Trophoblast cell (in vitro differentiated cells and primary cell): ENCODE data around the gene CES2.

ENCODE experiments used
- DNase-seq, 2 donors: peaks; one replicate each; pipeline ENCODE4 v3.0.0-alpha.2; 2016
- H2AFZ ChIP-seq: 2 replicates; pipeline ENCODE4 v1.6.1; 2013; ENCODE audit warnings: low read length, moderate library complexity, mild to moderate bottlenecking; ENCODE audit not compliant: insufficient read depth, poor library complexity
- H2AK5ac ChIP-seq: 2 replicates; pipeline ENCODE4 v1.6.1; 2013; ENCODE audit warnings: mild to moderate bottlenecking, low read length
- H2BK120ac ChIP-seq: 2 replicates; pipeline ENCODE4 v1.6.1; 2013; ENCODE audit warnings: low read length, mild to moderate bottlenecking, moderate library complexity; ENCODE audit not compliant: insufficient read depth, poor library complexity
- H2BK12ac ChIP-seq: 2 replicates; pipeline ENCODE4 v1.6.1; 2013; ENCODE audit warnings: mild to moderate bottlenecking, low read length, moderate library complexity
- H2BK5ac ChIP-seq: 2 replicates; pipeline ENCODE4 v1.6.1; 2013; ENCODE audit warnings: low read length, low read depth, moderate library complexity, mild to moderate bottlenecking; ENCODE audit not compliant: poor library complexity
- H3K14ac ChIP-seq: 2 replicates; pipeline ENCODE4 v1.6.1; 2013; ENCODE audit warnings: mild to moderate bottlenecking, low read length
- H3K18ac ChIP-seq: 2 replicates; pipeline ENCODE4 v1.6.1; 2013; ENCODE audit warnings: mild to moderate bottlenecking, low read length
- H3K23ac ChIP-seq: 2 replicates; pipeline ENCODE4 v1.6.1; 2013; ENCODE audit warnings: low read length
- H3K27ac ChIP-seq: 2 replicates; pipeline ENCODE4 v1.5.1; 2013; ENCODE audit warnings: low read depth, mild to moderate bottlenecking, inconsistent platforms, low read length, moderate library complexity
- H3K27me3 ChIP-seq: 2 replicates; pipeline ENCODE4 v1.6.1; 2013; ENCODE audit warnings: inconsistent platforms, mild to moderate bottlenecking, low read length, moderate library complexity; ENCODE audit not compliant: insufficient read depth
- H3K36me3 ChIP-seq, 2 experiments: 1 replicate in 1 of 2; 2 replicates in 1 of 2; pipeline ENCODE4 v1.6.1; 2013; ENCODE audit warnings: low read length in 2 of 2, mild to moderate bottlenecking in 2 of 2, moderate library complexity in 1 of 2; ENCODE audit not compliant: insufficient read depth in 2 of 2, control insufficient read depth in 1 of 2
- H3K4ac ChIP-seq: 2 replicates; pipeline ENCODE4 v1.6.1; 2013; ENCODE audit warnings: low read depth, mild to moderate bottlenecking, low read length, moderate library complexity
- H3K4me1 ChIP-seq, 2 experiments: 1 replicate in 1 of 2; 2 replicates in 1 of 2; pipeline ENCODE4 v1.6.1; 2013; ENCODE audit warnings: low read length in 2 of 2, mild to moderate bottlenecking in 2 of 2, moderate library complexity in 1 of 2; ENCODE audit not compliant: insufficient read depth in 2 of 2, control insufficient read depth in 1 of 2
- H3K4me2 ChIP-seq: 2 replicates; pipeline ENCODE4 v1.6.1; 2013; ENCODE audit warnings: inconsistent platforms, mild to moderate bottlenecking, low read length, moderate library complexity
- H3K4me3 ChIP-seq: 2 replicates; pipeline ENCODE4 v1.5.1; 2013; ENCODE audit warnings: mild to moderate bottlenecking, low read depth, low read length, inconsistent platforms
- H3K79me1 ChIP-seq: one replicate; pipeline ENCODE4 v1.6.1; 2013; ENCODE audit warnings: low read length
- H3K79me2 ChIP-seq: 2 replicates; pipeline ENCODE4 v1.6.1; 2013; ENCODE audit warnings: low read length, mild to moderate bottlenecking; ENCODE audit not compliant: control insufficient read depth, insufficient read depth, poor library complexity
- H3K9ac ChIP-seq: 2 replicates; pipeline ENCODE4 v1.6.1; 2013; ENCODE audit warnings: mild to moderate bottlenecking, low read length
- H3K9me3 ChIP-seq: 2 replicates; pipeline ENCODE4 v1.6.1; 2013; ENCODE audit warnings: low read depth, mild to moderate bottlenecking, control low read depth, inconsistent platforms, low read length; ENCODE audit not compliant: insufficient read depth
- H4K12ac ChIP-seq: 2 replicates; pipeline ENCODE4 v1.6.1; 2013; ENCODE audit warnings: low read depth, mild to moderate bottlenecking, low read length, moderate library complexity
- H4K8ac ChIP-seq: 2 replicates; pipeline ENCODE4 v1.6.1; 2013; ENCODE audit warnings: low read depth, mild to moderate bottlenecking, low read length, moderate library complexity
- H4K91ac ChIP-seq: one replicate; pipeline ENCODE4 v1.6.1; 2013; ENCODE audit warnings: low read depth, mild to moderate bottlenecking, low read length, moderate library complexity
- WGBS: extraction: QIAGEN DNeasy Blood & Tissue Kit; methylation state at CpG from one replicate; pipeline ENCODE4 v1.1.7; 2013; ENCODE audit warnings: missing lambda C conversion rate; ENCODE audit not compliant: insufficient read length, insufficient coverage; ENCODE audit errors: extremely low coverage; 5-methylcytosine and 5-hydroxymethylcytosine counted together

Gene CES2

DNA sequence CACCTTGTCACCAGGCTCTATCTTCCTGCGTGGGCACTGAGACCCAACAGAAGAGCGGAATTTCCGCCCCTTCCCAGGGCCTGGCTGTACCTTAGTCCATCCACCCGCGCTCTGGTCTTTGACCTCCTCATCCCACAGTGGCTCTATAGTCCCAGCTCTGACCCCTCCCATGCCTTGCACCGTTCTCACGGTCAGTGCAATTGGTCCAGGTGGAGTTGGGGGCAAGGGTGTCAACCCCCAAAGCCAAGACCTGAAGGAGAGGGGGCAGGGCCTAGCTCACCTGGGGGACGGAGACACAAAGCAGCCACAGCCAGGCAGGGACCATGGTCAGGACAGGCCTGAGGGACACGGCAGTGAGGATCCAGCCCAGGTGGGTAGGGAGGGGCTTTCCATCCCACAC lies 17.6 kb upstream of the CES2 start:
- no peak overlapping the region for H3K27ac ChIP-seq
- H3K4me1 ChIP-seq, result no peaks in the 10 kb centered on the region
- H4K8ac ChIP-seq, result no peak overlapping the region
- no peaks in the 10 kb centered on the region for H3K79me1 ChIP-seq
- H3K27me3 ChIP-seq, result no peaks in the 10 kb centered on the region
- no peak overlapping the region for H2BK12ac ChIP-seq
- no peak overlapping the region for H3K4me3 ChIP-seq
- no peak overlapping the region for H3K14ac ChIP-seq
- no peaks in the 10 kb centered on the region for H3K9me3 ChIP-seq
- H3K9ac ChIP-seq, result no peak overlapping the region
- no peaks in the 10 kb centered on the region for H3K36me3 ChIP-seq
- no peak overlapping the region for H3K4ac ChIP-seq
- DNase-seq, result no peak
- H3K4me2 ChIP-seq, result no peak overlapping the region
- no peak overlapping the region for H4K12ac ChIP-seq
- no peak overlapping the region for H2AK5ac ChIP-seq
- no peak overlapping the region for H2AFZ ChIP-seq
- no peak overlapping the region for H3K23ac ChIP-seq
- H3K18ac ChIP-seq, result no peak overlapping the region
- WGBS, result no CpG with 5 or more reads among the region's 9 CpGs
- no peaks in the 10 kb centered on the region for H3K79me2 ChIP-seq
- H2BK5ac ChIP-seq, result no peak overlapping the region
- no peak overlapping the region for H2BK120ac ChIP-seq
- H4K91ac ChIP-seq, result no peak overlapping the region

- no peak overlapping the region for H2AK5ac ChIP-seq
- H3K4me3 ChIP-seq, result no peak overlapping the region
- H3K18ac ChIP-seq, result no peak overlapping the region
- H4K8ac ChIP-seq, result no peak overlapping the region
- no peak overlapping the region for H2BK120ac ChIP-seq
- no peak overlapping the region for H4K12ac ChIP-seq
- no peak overlapping the region for H3K27ac ChIP-seq
- H3K79me1 ChIP-seq, result no peaks in the 10 kb centered on the region
- no peak overlapping the region for H4K91ac ChIP-seq
- no peak overlapping the region for H3K23ac ChIP-seq
- H3K4ac ChIP-seq, result no peak overlapping the region
- no peaks in the 10 kb centered on the region for H3K79me2 ChIP-seq
- peaks cover under 1% of the 10 kb centered on the region for H3K9me3 ChIP-seq
- H3K4me1 ChIP-seq, result no peaks in the 10 kb centered on the region
- H2BK12ac ChIP-seq, result no peak overlapping the region
- no CpG with 5 or more reads among the region's 6 CpGs for WGBS
- no peak overlapping the region for H3K9ac ChIP-seq
- no peak for DNase-seq
- H2BK5ac ChIP-seq, result no peak overlapping the region
- H3K4me2 ChIP-seq, result no peak overlapping the region
- no peak overlapping the region for H3K14ac ChIP-seq
- no peaks in the 10 kb centered on the region for H3K36me3 ChIP-seq
- H3K27me3 ChIP-seq, result no peaks in the 10 kb centered on the region
- H2AFZ ChIP-seq, result no peak overlapping the region
Measured at GRCh38 chr16:66918355-66918754, 17.0 kb upstream of the CES2 start.

DNA sequence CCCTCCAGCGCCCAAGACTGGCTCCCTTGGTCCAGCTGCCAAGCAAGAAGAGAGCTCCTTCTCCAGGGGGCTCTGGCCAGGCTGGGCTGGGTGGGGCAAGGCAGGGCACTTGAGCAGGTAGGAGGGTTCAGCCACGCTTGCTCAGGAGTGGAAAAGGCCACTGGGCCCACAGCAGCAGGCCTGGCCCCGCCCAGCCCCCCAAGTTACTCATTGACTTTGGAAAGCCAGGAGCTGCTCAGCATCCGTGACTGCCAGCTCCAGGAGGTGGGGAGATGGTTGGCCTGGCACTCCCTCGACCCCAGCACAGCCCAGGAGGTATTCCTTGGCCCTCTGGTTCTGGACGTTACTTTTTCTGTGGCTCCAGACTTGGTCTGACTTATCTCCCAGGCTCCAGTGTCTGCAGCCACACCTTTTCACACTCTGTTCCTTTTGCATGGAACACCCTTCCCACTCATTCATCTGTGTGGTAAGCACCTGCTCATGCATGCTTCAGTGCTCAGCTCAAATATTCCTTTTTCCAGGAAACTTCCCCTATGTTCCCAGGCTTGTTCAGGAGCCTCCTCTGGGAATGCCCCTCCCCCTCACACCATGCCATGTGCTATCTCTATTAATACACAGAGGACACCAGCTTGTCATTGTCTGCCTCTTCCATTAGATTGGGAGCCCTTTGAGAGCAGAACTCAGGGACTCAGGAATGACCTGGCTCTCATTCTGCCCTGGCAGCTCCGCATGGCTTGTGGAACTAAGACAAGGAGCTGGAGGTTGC lies 16.3 kb upstream of the CES2 start, which contains the start of gene CDH16:
TSS of gene CDH16 (minus strand) at position 83 of the 766 bp plus-strand sequence. CDS start 820 bp downstream, outside the sequence.
- Histone ChIP-seq H3K36me3 (no peaks in the 10 kb centered on the region), H3K9ac (no peak within 1 kb of the TSS), H3K4ac (no peak within 1 kb of the TSS), H2BK5ac (no peak within 1 kb of the TSS), H2AK5ac (no peak within 1 kb of the TSS), H3K79me1 (no peaks in the 10 kb centered on the region), H3K4me2 (no peak within 1 kb of the TSS), H3K79me2 (no peaks in the 10 kb centered on the region), H3K4me1 (no peaks in the 10 kb centered on the region), H4K12ac (no peak within 1 kb of the TSS), H3K23ac (no peak within 1 kb of the TSS), H2AFZ (no peak within 1 kb of the TSS), H2BK12ac (no peak within 1 kb of the TSS), H3K18ac (no peak within 1 kb of the TSS), H3K27ac (no peak within 1 kb of the TSS), H2BK120ac (no peak within 1 kb of the TSS), H3K27me3 (peaks cover 4% of the 10 kb centered on the region), H3K4me3 (no peak within 1 kb of the TSS), H3K14ac (no peak within 1 kb of the TSS), H3K9me3 (peaks cover 3% of the 10 kb centered on the region), H4K91ac (no peak within 1 kb of the TSS), H4K8ac (no peak within 1 kb of the TSS)
- WGBS, result no CpG with 5 or more reads among the region's 7 CpGs
- peak; percentile 52 to 57 for DNase-seq

- H3K4ac ChIP-seq, result no peak overlapping the region
- H3K23ac ChIP-seq, result no peak overlapping the region
- no peaks in the 10 kb centered on the region for H3K79me1 ChIP-seq
- H3K18ac ChIP-seq, result no peak overlapping the region
- no peak overlapping the region for H4K8ac ChIP-seq
- H4K12ac ChIP-seq, result no peak overlapping the region
- no peak overlapping the region for H2BK5ac ChIP-seq
- H4K91ac ChIP-seq, result no peak overlapping the region
- H2AFZ ChIP-seq, result no peak overlapping the region
- no CpG with 5 or more reads among the region's 5 CpGs for WGBS
- no peaks in the 10 kb centered on the region for H3K79me2 ChIP-seq
- no peak overlapping the region for H2BK120ac ChIP-seq
- no peak overlapping the region for H3K4me2 ChIP-seq
- no peak overlapping the region for H3K27ac ChIP-seq
- no peak overlapping the region for H3K4me3 ChIP-seq
- no peak overlapping the region for H3K9ac ChIP-seq
- H3K14ac ChIP-seq, result no peak overlapping the region
- peaks cover 0 to 2% of the 10 kb centered on the region in 2 experiments for H3K4me1 ChIP-seq
- peaks cover 3% of the 10 kb centered on the region for H3K9me3 ChIP-seq
- peaks cover 12% of the 10 kb centered on the region for H3K27me3 ChIP-seq
- no peak overlapping the region for H2BK12ac ChIP-seq
- peak; percentile 52 to 75 for DNase-seq
- no peaks in the 10 kb centered on the region for H3K36me3 ChIP-seq
- no peak overlapping the region for H2AK5ac ChIP-seq
Measured at GRCh38 chr16:66919569-66920298, 15.6 kb upstream of the CES2 start.
